GM19324 (cell line): ENCODE measurements around the gene FOXP2.
"Not testable (repeated sequence)": the region's sequence is repeated elsewhere in the genome, so short reads cannot be mapped to it uniquely, and the experiment has no call there.

Experiments used
- ATAC-seq: cut with Tn5 transposase; IDR thresholded peaks from one replicate; pipeline ENCODE4 v1.9.1; 2021; ENCODE audit warnings: mild to moderate bottlenecking, moderate library complexity; ENCODE audit not compliant: unreplicated experiment, low FRiP score

FOXP2 gene

DNA sequence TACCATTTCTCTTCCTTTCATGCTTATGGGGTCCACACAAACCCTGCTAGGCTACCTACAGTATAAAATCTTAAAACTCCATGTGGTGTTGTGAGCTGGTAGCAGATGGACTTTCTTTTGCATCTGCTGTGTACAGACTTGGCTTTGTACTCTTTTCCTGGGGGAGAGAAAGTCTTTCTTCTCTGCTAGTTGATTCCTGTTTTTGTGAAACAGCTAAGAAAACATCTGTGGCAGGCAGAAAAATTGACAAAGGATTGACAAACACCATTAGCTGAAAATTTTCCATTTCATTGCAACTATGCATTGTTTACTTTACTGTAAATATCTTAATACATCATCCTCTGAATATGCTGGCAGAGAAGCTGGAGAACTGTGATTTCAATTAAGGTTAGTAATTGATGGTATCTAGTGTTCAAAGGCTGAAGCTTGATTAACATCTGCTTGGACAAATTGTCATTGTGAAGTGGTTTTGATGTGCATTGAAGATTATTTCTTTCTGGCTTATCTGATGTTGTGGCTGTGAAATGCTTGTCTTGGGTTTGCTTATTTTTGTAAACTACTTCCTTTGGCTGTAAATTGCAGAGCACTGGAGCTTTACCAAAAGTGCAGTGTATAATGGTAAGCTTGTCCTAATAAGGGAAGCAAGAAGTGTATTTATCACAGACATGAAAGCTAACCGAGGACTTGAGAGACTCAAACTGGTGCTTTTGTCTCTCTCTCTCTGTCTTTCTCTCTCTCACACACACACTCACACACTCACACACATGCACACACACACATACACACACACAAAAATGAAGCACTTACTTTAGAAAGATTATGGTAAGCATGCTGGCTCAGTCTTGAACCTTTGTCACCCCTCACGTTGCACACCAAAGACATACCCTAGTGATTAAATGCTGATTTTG is at the start of gene FOXP2:
FOXP2 (plus strand) TSS at position 660 of the 908 bp plus-strand sequence. CDS start 11,697 bp downstream, outside the sequence.
- no peak for ATAC-seq

- no peak for ATAC-seq
Observed at GRCh38 chr7:114365791-114366190, 48.8 kb upstream of the FOXP2 start.

GRCh38 chr7:114368492-114368891 is 46.1 kb upstream of the FOXP2 start:
- ATAC-seq, result no peak

DNA sequence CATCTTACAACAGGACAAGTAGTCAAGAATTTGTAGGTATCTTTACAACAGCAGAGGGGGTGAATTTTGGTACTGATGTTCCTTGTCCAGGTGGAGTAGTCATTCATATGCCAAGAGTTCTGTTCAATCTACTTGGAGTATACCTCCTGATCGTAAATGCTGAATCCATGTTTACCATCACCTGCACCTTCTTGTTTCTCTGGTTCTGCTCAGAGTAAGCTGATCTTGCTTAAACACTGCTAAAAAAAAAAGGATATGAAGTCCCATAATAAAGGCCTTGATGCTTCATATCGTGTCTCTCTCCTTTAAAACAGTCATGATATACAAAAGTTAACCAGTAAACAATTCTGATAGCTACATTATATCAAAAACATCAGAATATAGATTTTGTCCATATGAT is 45.3 kb upstream of the FOXP2 start:
- ATAC-seq, result no peak

DNA sequence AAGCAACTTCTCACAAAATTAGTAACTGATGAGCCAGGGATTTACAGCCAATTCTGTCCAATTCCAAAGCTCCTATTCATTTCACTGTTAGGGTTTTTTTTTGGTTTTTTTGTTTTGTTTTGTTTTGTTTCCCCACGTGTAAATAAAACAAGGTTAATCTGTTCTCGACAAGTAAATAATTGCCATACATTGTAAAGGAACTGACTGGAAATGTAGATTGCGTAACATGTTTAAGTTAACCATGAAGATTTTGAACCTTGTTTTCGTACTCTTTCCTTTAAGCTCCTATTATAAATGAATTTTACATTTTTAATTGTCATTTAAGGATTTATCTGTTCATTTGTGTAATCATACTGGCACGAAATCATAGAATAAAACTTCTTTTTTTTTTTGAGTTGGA is 42.0 kb upstream of the FOXP2 start:
- no peak for ATAC-seq

GRCh38 chr7:114375907-114376306 is 38.7 kb upstream of the FOXP2 start:
- ATAC-seq, result no peak

- not testable (repeated sequence) for ATAC-seq
Observed at GRCh38 chr7:114383946-114384345, 30.7 kb upstream of the FOXP2 start.

GRCh38 chr7:114384346-114384745 is 30.3 kb upstream of the FOXP2 start:
- not testable (repeated sequence) for ATAC-seq

- ATAC-seq, result no peak
Observed at GRCh38 chr7:114388021-114388420, 26.6 kb upstream of the FOXP2 start.

- ATAC-seq, result no peak
Observed at GRCh38 chr7:114392686-114393085, 21.9 kb upstream of the FOXP2 start.

- no peak for ATAC-seq
Observed at GRCh38 chr7:114402876-114403635, 11.6 kb upstream of the FOXP2 start.

DNA sequence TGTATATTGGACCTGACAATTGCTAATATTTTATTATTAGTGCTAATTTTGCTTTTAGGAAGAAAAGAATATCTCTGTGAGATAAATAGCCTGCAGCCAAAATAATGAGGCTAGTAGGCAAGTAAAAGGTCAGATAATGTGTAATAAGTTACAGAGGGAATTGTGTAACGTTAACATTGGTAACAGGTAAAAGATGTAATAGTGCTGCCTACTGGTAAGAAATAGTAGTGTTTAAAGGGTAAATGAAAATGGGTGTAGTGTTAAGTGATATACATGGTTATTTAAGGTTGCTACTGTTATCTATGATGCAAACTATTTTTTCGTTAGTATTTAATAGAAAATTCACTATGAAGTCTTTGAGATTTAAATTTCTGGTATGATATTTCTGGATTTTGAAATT is 9.2 kb upstream of the FOXP2 start:
- ATAC-seq, result no peak

- ATAC-seq, result no peak
Observed at GRCh38 chr7:114409750-114410149, 4.9 kb upstream of the FOXP2 start.

DNA sequence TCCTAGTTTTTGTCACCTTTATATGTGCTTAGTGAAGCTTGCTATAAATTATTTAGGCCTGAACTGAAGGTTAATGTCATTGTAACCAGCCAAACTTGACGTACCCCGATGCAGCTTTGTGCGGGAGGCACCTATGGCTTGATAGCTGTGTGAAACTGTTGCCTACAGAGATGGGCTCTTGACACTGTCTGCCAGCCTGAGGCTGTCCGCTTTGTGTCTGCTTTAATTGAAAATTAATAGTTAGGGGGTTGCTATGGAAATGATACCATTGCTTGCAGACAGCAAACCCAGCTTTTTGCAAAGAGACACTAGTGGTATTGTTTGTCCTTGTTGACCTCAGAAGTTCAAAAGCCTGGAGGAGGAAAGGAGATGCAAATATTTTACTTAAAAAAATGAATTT is 2.1 kb upstream of the FOXP2 start:
- ATAC-seq, result no peak

DNA sequence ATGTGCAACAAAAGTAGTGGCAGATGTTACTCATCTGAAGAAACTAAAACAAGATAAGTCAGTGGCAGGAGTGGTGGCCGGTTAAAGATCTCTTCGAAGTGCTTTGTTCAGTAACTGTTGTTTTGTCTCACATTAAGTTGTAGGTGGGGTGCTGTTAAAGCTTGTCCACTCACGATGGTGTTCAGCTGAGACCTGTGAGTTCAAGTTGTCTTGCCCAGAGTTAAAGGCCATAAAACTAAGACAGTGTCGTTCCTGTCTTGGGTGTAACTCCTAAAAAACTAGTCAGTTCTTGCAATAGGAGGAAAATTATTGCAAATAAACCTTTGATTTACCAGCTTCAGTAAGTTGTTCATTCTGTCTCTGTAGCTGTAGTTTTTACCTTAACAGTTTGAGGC is 857 bp upstream of the FOXP2 start:
- no peak for ATAC-seq

GRCh38 chr7:114415064-114415989 is 712 bp downstream of the FOXP2 start:
- ATAC-seq, result no peak

- ATAC-seq, result no peak
Observed at GRCh38 chr7:114416129-114416990, 1.7 kb downstream of the FOXP2 start.

GRCh38 chr7:114417290-114417689 is 2.7 kb downstream of the FOXP2 start:
- no peak for ATAC-seq

- ATAC-seq, result no peak
Observed at GRCh38 chr7:114418117-114418516, 3.5 kb downstream of the FOXP2 start.
